Gastrocnemius medialis (tissue), 4 donors: Measurements from ENCODE around the gene VDAC1.

ENCODE experiments used
- POLR2A ChIP-seq, 2 donors: fragments of 450-650 bp; IDR thresholded peaks; one replicate each; pipeline ENCODE4 v1.6.1; 2017; ENCODE audit warnings: antibody characterized with exemption in 2 of 2, mild to moderate bottlenecking in 2 of 2, moderate library complexity in 2 of 2
- TF ChIP-seq, protein P1 (sequence below), 5 experiments: fragments of 450-650 bp in 3 of 5; fragments of 200-600 bp in 2 of 5; sonication (generic) in 2 of 5; IDR thresholded peaks in 4 of 5; conservative IDR thresholded peaks in 1 of 5; 1 replicate in 4 of 5; 2 replicates in 1 of 5; pipeline ENCODE4 v1.5.1; 2016 to 2019; ENCODE audit warnings: antibody characterized with exemption in 5 of 5, mild to moderate bottlenecking in 3 of 5, moderate library complexity in 3 of 5

DNA sequence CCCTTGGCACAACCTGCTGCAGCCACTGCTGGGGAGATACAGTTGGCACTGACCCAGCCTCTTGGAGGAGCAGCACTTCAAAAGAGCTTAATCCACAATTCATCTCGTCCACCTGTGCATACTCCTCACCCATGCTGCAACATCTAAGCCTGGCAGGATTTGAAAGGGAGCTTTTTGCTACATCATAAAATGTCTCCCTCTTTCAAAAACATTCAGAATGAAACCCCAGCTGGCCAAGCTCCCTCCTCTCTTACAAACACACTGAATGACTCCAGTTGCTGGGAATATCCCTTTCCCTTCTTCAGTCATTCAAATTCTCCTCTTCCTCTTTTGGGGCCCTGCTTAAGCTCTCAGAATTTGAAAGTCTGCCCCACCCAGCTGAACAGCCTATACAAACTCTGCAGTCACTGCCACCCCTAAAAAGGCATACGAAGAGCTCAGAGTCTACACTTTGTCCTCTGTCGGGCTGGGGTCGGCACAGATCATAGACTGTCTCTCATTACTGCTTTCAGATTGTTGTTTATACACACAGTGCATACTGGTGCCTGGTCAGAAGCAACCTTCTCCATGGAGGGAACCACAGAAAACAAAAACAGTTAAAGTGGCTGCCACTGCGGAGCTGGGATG lies 27.5 kb downstream of the VDAC1 start:
- TF ChIP-seq, protein P1, sequence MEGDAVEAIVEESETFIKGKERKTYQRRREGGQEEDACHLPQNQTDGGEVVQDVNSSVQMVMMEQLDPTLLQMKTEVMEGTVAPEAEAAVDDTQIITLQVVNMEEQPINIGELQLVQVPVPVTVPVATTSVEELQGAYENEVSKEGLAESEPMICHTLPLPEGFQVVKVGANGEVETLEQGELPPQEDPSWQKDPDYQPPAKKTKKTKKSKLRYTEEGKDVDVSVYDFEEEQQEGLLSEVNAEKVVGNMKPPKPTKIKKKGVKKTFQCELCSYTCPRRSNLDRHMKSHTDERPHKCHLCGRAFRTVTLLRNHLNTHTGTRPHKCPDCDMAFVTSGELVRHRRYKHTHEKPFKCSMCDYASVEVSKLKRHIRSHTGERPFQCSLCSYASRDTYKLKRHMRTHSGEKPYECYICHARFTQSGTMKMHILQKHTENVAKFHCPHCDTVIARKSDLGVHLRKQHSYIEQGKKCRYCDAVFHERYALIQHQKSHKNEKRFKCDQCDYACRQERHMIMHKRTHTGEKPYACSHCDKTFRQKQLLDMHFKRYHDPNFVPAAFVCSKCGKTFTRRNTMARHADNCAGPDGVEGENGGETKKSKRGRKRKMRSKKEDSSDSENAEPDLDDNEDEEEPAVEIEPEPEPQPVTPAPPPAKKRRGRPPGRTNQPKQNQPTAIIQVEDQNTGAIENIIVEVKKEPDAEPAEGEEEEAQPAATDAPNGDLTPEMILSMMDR (IDR thresholded peaks at IDR 0.05 in 4 of 5, conservative IDR thresholded peaks at IDR 0.05 in 1 of 5): no peak
- TF ChIP-seq POLR2A (IDR thresholded peaks at IDR 0.05): no peak
